ENCODE data around the gene ZNF669. TPM values are rescaled to one million over a fixed set of nuclear protein-coding genes. Genes with fewer than 3 reads are reported as not detected.
A peak's percentile ranks its signal among the peaks of the same experiment; 100 is the strongest.
"Not testable (repeated sequence)": the region's sequence is repeated elsewhere in the genome, so short reads cannot be mapped to it uniquely, and the experiment has no call there.

ZNF669 gene
- total RNA-seq, 4 donors from 2014 or later = 4.8 to 6.2 (median 5.9) TPM

DNA sequence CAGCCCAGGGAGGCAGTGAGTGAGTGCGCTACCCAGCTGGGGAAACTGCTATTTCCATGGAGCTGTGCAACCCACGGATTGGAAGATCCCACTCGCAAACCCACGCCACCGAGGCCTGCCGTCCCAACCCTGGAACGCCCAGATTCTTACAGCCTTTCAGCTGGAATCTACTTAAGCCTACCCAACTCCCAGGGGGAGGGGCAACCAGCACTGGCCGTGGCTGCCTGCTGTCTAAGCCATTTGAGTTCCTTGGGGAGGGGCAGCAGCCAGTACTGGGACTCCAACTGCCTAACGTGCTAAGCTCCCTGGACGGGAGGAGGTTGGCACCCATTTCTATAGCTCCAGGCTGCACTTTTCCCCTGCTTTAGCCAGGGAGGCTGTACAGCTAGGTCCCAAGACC is 27.1 kb upstream of the ZNF669 start:
- no peak for DNase-seq (ENCODE audit: extremely low spot score)
- no peak overlapping the region for H3K4me3 ChIP-seq
- no peak for TF ChIP-seq EP300 (IDR thresholded peaks at IDR 0.05)
- TF ChIP-seq POLR2AphosphoS5 (IDR thresholded peaks at IDR 0.05) = no peak
- no peak for TF ChIP-seq POLR2A (IDR thresholded peaks at IDR 0.05; ENCODE audit: low read depth)
- no peak for TF ChIP-seq CTCF (IDR thresholded peaks at IDR 0.05)
- 98% methylated on average over 9 of the region's 10 CpGs for WGBS
- no peaks in the 10 kb centered on the region for H3K27me3 ChIP-seq
- H3K4me1 ChIP-seq = peaks cover 0 to 6% (median 5%) of the 10 kb centered on the region in 4 donors
- peaks cover 0 to 14% (median 9%) of the 10 kb centered on the region in 4 donors for H3K36me3 ChIP-seq
- intact Hi-C loops (cut with DNase I) = no loop called here
- no peak overlapping the region for H3K27ac ChIP-seq (replicated peaks in 1 of 4)
- H3K9me3 ChIP-seq = peaks cover 0 to 57% (median 38%) of the 10 kb centered on the region in 4 donors

- not testable (repeated sequence) for DNase-seq (ENCODE audit: extremely low spot score); H3K27ac ChIP-seq (replicated peaks in 1 of 4); H3K27me3 ChIP-seq; H3K4me1 ChIP-seq
- peaks cover 0 to 23% (median 6%) of the 10 kb centered on the region in 4 donors for H3K9me3 ChIP-seq
- peak overlapping the region in 2 of 4 donors; percentile 19 to 37 for H3K4me3 ChIP-seq
- WGBS = 43% methylated on average over 12 of the region's 18 CpGs
- intact Hi-C loops (cut with DNase I) = loop anchor here (10.0 kb wide), 1 partner anchor 67 kb away; no protein-coding TSS in a partner anchor
- H3K36me3 ChIP-seq = peaks cover 0 to 14% (median 9%) of the 10 kb centered on the region in 4 donors
Measured at GRCh38 chr1:247127519-247128282, 23.5 kb upstream of the ZNF669 start.

DNA sequence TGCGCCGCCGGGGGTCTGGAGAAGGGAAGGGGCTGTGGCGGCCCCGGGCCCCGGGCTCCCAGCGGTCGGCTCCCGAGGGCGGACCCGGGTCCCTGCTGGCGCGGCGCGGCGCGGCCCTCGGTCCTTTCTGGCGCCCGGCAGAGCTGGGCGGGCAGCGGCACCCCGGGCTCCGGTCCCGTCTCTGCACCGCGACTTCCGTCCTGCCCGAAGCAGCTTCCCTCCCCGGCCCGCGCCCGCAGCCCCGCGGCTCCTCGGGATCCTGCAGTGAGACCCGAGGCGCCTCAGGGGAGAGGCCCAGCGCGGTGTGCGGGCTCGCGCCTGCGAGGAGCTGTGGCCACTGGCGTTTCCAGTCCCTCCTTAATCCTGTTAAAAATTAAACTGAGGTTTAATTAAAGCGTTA is 22.4 kb upstream of the ZNF669 start:
- not testable (repeated sequence) for H3K4me1 ChIP-seq; DNase-seq (ENCODE audit: extremely low spot score); H3K27ac ChIP-seq (replicated peaks in 1 of 4); H3K4me3 ChIP-seq; H3K36me3 ChIP-seq; H3K27me3 ChIP-seq
- no CpG with 5 or more reads among the region's 46 CpGs for WGBS
- peaks cover 0 to 12% (median 2%) of the 10 kb centered on the region in 4 donors for H3K9me3 ChIP-seq
- intact Hi-C loops (cut with DNase I) = loop anchor here (10.0 kb wide), 1 partner anchor 68 kb away; no protein-coding TSS in a partner anchor

GRCh38 chr1:247126166-247126565 is 22.0 kb upstream of the ZNF669 start:
- no CpG with 5 or more reads among the region's 25 CpGs for WGBS
- intact Hi-C loops (cut with DNase I) = loop anchor here (10.0 kb wide), 1 partner anchor 69 kb away; no protein-coding TSS in a partner anchor
- not testable (repeated sequence) for H3K27ac ChIP-seq (replicated peaks in 1 of 4)

GRCh38 chr1:247121382-247121781 is 17.2 kb upstream of the ZNF669 start:
- Histone ChIP-seq H3K36me3 (no peaks in the 10 kb centered on the region), H3K4me3 (no peak overlapping the region), H3K4me1 (peaks cover 0 to 3% (median 0%) of the 10 kb centered on the region in 4 donors), H3K9me3 (no peaks in the 10 kb centered on the region), H3K27ac (replicated peaks in 1 of 4) (no peak overlapping the region), H3K27me3 (no peaks in the 10 kb centered on the region)
- 78% methylated on average over 6 of the region's 6 CpGs for WGBS
- TF ChIP-seq POLR2AphosphoS5 (IDR thresholded peaks at IDR 0.05) (no peak), POLR2A (IDR thresholded peaks at IDR 0.05; ENCODE audit: low read depth) (no peak), CTCF (IDR thresholded peaks at IDR 0.05) (no peak), EP300 (IDR thresholded peaks at IDR 0.05) (no peak)
- no peak for DNase-seq (ENCODE audit: extremely low spot score)
- intact Hi-C loops (cut with DNase I) = loop anchor here (10.0 kb wide), 1 partner anchor 73 kb away; no protein-coding TSS in a partner anchor

More at GRCh38 chr1:247126166-247126565, 22.0 kb upstream of the ZNF669 start:
- H3K4me1 ChIP-seq; H3K4me3 ChIP-seq; DNase-seq (ENCODE audit: extremely low spot score); H3K9me3 ChIP-seq; H3K36me3 ChIP-seq; H3K27me3 ChIP-seq: not testable (repeated sequence)

- WGBS = 96% methylated on average over 4 of the region's 4 CpGs
- H3K27me3 ChIP-seq; H3K4me1 ChIP-seq; DNase-seq (ENCODE audit: extremely low spot score); H3K36me3 ChIP-seq; H3K27ac ChIP-seq (replicated peaks in 1 of 4); H3K9me3 ChIP-seq; H3K4me3 ChIP-seq: not testable (repeated sequence)
- intact Hi-C loops (cut with DNase I) = loop anchor here (10.0 kb wide), 1 partner anchor 74 kb away; no protein-coding TSS in a partner anchor
Measured at GRCh38 chr1:247120408-247120668, 16.2 kb upstream of the ZNF669 start.

All from esophagus muscularis mucosa (tissue), 4 donors.